Measurements from ENCODE around the gene INO80D.
A peak's percentile ranks its signal among the peaks of the same experiment; 100 is the strongest.

The INO80D gene

GRCh38 chr2:206004004-206004693 is 81.8 kb downstream of the INO80D start:
- H3K4me3 ChIP-seq (ENCODE audit: low read length): no peak overlapping the region
- TF ChIP-seq CTCF (conservative IDR thresholded peaks at IDR 0.05; ENCODE audit: low read depth, low read length): peak; percentile 61
- no peak for DNase-seq (ENCODE audit: low read depth)

DNA sequence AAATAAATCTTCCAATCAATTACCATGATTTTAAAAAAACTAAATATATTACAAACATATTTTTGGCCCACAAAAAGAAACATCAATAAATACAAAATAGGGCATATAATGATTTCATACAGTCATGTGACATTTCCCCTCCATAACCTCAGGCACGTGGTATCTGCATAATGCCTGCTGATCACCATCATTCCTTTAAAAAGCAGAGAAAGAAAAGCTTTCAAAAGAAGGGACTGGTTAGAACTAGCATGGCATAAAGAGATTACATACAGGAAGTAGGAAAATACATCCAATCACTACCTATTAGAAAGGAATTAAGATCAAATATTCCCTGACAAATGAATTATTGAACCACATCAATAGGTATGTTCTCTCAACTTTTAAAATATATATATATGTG is 83.5 kb downstream of the INO80D start:
- TF ChIP-seq CTCF (conservative IDR thresholded peaks at IDR 0.05; ENCODE audit: low read depth, low read length): no peak
- no peak overlapping the region for H3K4me3 ChIP-seq (ENCODE audit: low read length)
- DNase-seq (ENCODE audit: low read depth): no peak

GRCh38 chr2:206001912-206002311 is 84.1 kb downstream of the INO80D start:
- no peak for DNase-seq (ENCODE audit: low read depth)
- TF ChIP-seq CTCF (conservative IDR thresholded peaks at IDR 0.05; ENCODE audit: low read depth, low read length): no peak
- H3K4me3 ChIP-seq (ENCODE audit: low read length): no peak overlapping the region

DNA sequence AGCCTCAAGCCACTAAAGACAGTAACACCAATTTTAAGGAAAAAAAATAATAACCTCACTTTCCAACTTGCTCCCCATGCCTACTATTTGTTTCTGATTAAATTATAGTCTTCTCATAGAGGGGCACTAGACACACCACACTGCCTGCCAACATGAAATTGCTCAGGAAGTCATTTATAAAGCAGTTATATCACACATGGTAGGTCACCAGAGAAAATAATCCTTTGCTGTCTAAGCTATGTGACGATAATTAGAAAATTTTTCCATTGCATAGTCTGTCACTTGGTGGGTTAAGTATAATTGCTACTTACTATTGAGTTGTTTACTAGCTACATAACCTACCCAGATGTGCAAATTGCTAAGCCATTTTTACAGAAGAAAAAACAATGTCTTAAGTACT is 85.2 kb downstream of the INO80D start:
- TF ChIP-seq CTCF (conservative IDR thresholded peaks at IDR 0.05; ENCODE audit: low read depth, low read length): no peak
- DNase-seq (ENCODE audit: low read depth): no peak
- H3K4me3 ChIP-seq (ENCODE audit: low read length): no peak overlapping the region

- TF ChIP-seq CTCF (conservative IDR thresholded peaks at IDR 0.05; ENCODE audit: low read depth, low read length): no peak
- DNase-seq (ENCODE audit: low read depth): no peak
These were observed 87.4 kb downstream of the INO80D start for GRCh38 chr2:205998583-205998982.

DNA sequence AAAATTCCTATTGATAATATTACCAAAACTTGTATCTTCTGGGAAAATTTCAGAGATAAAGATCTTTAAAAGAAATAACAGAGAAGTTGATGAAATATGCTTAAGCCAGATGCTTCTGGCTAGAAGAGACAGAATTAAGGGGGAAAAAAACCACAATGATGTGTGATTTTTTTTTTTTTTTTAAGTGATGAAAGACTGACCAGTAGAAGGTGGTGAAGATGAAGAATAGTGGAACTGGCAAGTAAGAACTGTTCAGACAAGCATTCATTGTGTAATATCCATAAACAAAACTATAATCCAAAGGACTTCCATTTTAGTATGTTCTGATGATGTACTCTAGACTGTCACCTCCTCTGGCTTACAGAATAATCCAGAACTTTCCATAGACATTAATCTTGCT is 89.8 kb downstream of the INO80D start:
- DNase-seq (ENCODE audit: low read depth): no peak
- no peak for TF ChIP-seq CTCF (conservative IDR thresholded peaks at IDR 0.05; ENCODE audit: low read depth, low read length)
- no peak overlapping the region for H3K4me3 ChIP-seq (ENCODE audit: low read length)

More at GRCh38 chr2:205998583-205998982, 87.4 kb downstream of the INO80D start:
- no peak overlapping the region for H3K4me3 ChIP-seq (ENCODE audit: low read length)

- H3K4me3 ChIP-seq (ENCODE audit: low read length): no peak overlapping the region
- peak; percentile 31 for TF ChIP-seq CTCF (conservative IDR thresholded peaks at IDR 0.05; ENCODE audit: low read depth, low read length)
- DNase-seq (ENCODE audit: low read depth): no peak
These were observed 90.7 kb downstream of the INO80D start for GRCh38 chr2:205995260-205995659.
